Activated CD4-positive, alpha-beta T cell treated with anti-CD3 and anti-CD28 coated beads, Interleukin-2, amount 50 U/mL, for 4 hours (primary cell): ENCODE results near the gene TTC16.

Experiments used
- DNase-seq, 2 experiments: peaks; one replicate each; pipeline ENCODE4 v3.0.0-alpha.2; 2020

The TTC16 gene

DNA sequence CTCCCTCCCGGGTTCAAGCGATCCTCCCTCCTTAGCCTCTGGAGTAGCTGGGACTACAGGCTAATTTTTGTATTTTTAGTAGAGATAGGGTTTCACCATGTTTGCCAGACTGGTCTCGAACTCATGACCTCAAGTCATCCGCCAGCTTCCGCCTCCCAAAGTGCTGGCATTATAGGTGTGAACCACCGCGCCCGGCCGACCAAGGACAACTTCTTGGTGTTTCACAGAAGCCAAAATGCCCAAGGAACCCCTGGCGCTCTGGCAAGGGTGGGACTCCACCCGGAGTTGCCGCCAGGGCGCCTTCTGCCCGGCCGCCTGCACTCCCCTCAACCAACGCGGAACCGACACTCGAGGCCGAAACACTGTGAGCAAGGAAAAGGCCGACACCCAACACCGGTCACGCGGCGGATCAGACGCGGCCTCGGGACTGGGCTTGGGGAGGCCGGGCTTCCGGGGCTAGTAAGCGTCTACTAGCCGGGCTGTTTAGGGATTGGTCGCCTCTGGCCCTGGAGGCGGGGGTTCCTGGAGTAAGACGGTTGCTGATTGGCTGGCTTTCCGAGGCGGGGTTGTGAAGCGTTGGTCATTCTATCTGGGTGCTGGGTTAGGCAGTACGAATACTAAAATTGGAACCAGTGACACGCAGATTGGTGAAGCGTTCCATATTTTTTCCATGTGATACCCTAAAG, 16.8 kb upstream of the TTC16 start:
- peak; percentile 81 for DNase-seq

DNA sequence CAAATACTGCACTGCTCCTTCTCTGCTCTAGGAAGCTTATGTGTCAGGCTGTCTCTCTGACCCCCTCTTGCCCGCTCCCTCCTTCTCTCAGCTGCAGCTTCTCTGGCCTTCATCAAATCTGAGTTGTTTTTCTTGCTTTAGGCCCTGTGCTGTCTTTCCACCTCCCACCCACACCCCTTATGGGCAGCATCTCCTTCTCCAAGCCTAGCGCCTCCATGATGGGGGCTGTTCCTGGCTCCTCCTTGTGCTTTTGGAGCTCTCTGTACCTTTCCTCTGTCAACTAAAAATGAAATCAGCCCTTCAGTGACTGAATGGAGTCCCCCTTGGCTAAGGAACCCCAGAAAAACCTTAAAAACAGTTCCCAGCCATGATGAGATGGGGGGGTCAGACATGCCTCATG, 15.7 kb upstream of the TTC16 start:
- DNase-seq, result no peak

DNA sequence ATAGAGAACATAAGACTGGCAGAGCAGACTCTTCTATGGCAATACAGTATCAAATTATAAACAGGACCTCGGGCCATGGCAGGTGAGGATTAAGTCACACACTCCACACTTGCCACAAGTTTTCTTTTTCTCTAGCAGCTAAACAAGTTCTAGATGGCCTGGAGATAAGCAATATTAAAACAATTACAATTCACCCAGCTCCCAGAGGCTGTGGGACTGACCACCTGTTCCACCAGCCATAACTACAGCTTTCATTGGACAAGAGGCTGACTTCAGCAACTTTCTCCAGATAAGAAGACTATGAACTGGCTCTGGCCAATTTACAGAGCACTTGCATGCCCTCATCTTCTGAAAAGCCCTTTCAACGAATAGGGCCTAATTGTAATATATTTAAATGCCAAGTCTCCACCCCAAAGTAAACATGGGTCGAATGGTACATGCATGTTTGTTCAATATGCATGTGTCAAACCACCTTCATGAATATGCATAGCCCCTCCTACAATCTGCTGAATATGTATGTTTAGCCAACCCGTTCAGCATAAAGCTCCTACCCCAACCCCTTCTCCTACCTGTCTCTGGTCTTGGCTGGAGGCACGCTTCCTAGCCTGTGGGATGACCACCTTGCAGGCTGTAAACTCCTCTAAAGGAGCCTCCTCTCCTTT, 15.2 kb upstream of the TTC16 start:
- DNase-seq, result no peak

DNA sequence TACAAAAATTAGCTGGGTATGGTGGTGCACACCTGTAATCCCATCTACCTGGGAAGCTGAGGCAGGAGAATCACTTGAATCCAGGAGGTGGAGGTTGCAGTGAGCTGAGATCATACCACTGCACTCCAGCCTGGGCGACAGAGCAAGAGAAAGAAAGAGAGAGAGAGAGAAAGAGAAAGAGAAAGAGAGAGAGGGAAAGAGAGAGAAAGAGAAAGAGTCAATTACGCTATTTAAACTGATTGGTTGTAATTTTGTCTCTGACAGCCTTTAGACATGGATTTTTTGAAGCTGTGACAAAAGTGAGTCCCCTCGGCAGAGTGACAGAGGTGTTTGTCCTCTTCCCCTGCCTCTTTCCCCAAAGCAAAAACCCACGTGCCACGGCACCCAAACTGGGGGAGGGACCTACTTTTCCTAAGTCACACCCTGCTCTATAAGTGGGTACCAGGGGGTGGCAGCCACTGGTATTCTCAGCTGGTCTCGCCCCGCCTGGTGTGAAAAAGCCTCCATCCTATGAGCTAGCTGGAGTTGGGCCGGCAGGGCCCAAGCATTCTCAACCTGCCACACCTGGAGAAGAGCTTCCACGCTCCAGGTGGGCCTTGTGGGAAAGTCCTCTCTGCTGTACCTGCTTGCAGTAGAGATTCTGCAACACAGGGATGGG, 12.5 kb upstream of the TTC16 start:
- no peak for DNase-seq

DNA sequence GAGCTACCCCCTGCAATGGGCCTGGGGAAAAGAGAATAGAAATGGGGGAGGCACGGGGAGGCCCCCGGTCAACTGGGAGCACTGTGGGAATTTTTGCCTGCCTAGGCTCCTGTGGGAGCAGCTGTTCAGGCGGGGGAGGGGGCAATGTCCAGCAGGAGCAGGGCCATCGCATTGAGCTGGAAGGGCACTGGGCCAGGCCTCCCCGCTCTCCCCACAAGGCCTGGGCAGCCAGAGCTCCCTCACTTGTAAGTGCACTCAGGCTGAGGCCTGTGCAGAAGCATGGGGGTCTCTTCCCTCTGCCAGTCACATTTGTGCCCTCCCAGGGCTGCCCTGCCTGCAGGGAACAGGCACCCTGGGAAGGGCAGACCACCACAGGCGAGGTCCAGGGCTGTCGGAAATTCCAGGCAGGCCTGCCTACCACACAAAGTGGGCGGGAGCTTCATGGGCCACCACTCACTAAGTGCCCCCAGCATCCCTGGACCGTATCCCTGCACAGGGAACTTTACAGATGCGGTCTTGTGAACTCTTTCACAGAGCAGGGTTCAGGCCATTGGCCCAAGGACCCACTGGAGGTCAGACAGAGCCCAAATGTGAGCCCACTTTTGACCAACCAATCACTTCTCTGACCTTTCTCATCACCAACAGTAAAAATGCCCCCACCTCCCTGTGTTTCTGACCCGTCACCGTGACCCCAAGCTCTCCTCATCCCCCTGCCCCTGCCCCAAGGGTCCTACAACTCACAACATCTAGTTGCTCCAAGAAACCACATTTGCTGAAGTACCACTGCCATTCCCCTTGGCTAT, 10.1 kb upstream of the TTC16 start:
- no peak for DNase-seq

DNA sequence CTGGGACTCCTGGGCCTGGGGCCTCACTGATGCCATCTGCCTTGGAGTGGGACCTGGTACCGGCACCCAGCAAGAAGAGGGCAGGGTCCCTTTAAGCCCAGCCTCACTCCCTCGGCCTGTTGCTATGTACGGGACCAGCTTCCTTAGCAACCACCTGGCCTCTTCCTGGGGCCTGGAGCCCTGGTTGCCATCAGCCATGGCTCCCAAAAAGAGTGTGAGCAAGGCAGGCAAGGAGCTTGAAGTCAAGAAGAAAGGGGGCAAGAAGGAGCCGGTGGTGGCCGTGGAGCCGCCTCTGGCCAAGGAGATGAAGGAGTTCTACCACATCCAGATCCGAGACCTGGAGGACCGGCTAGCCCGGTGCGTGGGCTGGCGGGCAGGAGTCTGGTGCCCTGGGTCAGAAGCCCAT, 9.0 kb upstream of the TTC16 start, which contains the start of gene CFAP157:
CFAP157 (plus strand) TSS at position 153 of the 406 bp plus-strand sequence; CDS start at position 197, 44 bp downstream.
- DNase-seq, result no peak

DNA sequence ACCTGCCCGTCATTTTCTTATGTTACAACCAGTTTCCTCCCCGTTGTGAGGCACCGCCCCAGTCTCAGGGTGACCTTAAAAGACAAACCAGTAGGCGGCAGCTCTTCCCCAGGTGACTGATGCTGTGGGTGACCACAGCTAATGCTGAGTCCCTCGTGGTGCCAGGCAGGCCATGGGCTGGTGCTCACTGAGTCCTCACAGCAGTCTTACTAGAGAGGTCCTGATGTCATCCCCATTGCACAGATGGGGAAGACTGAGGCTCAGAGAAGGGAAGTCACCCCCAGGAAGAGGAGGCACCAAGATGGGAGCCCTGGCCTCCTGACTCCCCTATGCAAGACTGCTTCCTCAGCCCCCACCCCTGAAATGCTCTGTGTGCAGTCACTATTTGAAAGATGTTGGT, 8.1 kb upstream of the TTC16 start:
- DNase-seq, result peak; percentile 13 to 33

DNA sequence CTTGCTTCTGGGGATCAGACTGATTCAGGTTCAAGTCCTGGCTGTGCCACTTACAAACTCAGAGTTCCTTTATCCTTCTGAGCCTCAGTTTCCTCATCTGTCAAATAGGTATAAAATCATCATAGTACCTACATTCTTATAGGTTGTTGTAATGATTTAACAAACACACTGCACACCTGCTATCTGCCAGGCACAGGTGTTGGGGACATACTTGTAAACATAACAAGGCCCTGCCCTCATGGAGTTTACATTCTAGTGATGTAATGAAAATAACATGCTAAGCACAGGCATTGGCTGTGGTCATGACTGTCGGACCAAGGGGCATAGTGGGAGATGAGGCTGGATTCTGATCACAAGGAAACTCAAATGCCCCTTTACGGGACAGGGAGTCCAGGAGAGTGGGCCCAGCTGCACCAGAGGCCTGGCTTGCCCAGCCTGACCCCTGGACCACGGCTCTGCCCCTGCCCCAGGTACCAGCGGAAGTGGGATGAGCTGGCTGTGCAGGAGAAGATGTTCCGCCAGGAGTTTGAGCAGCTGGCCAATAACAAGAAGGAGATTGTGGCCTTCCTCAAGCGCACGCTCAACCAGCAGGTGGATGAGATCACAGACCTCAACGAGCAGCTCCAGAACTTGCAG, 6.8 kb upstream of the TTC16 start:
- DNase-seq, result no peak

DNA sequence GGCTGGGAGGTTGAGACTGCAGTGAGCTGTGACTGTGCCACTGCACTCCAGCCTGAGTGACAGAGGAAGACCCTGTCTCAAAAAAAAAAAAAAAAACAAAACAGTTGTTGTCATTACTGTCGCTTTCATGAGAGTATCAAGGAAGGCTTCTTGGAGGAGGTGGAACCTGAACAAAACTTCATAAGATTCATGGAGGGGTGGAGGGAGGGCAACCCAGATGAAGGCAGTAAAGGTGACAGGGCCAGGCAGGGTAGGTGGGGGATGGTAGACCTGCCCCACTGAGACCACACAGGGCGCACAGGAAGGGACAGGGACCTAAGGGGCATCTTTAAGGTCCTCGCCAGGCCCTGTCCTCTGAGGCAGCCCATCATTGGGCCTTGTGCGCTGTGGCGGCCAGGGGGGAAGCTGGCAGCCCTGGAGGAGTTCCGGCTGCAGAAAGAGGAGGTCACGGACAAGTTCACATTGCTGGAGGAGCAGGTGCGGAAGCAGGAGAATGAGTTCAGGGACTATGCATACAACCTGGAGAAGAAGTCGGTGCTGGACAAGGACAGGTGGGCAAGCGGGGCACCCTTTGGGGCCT, 5.6 kb upstream of the TTC16 start:
- no peak for DNase-seq

DNA sequence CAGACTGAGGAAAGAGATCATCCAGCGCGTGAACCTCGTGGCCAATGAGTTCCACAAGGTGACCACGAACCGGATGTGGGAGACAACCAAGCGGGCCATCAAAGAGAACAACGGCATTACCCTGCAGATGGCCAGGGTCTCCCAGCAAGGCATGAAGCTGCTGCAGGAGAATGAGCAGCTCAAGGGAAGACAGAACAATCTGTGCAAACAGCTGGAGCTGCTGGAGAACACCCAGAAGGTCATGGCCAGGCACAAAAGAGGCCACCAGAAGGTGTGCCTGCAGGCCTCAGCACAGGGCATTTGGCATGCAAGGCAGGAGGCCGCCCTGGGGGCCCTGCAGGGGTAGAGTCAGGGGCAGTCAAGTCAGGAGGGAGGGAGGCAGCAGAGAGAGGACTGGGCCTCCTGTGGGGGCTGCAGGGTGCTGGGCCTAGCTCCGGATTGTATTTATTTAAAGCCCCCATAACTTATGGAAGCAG, 4.6 kb upstream of the TTC16 start:
- no peak for DNase-seq

DNA sequence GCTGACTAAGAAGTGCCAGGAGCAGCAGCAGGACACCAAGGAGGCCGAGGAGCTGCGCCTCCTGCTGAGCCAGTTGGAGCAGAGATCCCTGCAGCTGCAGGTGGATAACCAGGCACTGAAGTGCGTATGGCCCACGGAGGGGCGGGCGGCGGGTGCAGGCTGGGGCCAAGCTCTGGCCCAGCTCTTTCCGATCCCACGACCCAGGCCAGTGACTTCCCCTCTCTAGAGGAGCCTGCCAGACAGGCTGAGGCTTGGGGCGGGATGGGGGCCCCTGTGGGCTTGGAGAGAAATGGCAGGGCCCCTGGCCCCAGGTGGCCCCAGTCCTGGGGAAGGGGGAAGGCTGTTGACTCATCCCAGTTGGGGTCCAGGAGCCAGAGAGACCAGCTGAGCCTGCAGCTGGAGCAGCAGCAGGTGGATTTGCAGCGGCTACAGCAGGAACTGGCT, 4.0 kb upstream of the TTC16 start:
- DNase-seq, result no peak

DNA sequence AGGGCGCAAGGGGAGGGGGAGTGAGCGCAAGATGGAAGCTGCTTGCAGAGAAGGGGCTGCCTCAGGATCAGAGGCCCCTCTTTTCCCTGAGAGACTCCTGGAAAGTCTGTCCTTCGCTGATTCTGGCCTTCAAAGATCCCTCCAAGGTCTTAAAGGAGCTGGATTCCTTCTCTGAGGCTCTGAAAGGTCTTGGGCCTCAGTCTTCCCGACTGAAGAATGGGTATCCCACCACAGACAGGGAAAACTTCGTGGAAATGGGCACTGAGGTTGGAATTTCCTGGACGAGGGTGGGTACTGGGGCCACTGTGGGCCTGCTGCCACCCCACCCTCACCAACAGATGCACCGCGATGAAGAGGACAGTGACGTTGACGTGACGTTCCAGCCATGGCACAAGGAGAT, 3.5 kb upstream of the TTC16 start:
- DNase-seq, result no peak

DNA sequence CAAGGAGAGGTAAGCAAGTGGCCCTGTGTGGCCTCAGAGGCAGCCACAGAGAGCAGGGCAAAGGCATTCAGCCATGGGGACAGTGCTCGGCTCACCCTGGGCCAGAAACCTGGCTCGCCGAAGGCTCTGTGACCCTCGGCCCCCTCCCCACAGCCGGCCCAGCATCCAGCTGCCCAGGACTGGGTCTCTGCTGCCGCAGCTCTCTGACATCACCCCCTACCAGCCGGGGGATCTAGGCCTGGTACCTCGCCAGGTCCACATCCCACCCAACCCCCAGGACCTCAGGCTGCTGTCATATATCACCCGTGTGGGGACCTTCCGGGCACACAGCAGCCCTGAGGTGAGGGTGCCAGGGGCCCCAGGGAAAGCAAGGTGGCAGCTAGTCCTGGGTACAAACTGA, 3.0 kb upstream of the TTC16 start:
- DNase-seq, result no peak

DNA sequence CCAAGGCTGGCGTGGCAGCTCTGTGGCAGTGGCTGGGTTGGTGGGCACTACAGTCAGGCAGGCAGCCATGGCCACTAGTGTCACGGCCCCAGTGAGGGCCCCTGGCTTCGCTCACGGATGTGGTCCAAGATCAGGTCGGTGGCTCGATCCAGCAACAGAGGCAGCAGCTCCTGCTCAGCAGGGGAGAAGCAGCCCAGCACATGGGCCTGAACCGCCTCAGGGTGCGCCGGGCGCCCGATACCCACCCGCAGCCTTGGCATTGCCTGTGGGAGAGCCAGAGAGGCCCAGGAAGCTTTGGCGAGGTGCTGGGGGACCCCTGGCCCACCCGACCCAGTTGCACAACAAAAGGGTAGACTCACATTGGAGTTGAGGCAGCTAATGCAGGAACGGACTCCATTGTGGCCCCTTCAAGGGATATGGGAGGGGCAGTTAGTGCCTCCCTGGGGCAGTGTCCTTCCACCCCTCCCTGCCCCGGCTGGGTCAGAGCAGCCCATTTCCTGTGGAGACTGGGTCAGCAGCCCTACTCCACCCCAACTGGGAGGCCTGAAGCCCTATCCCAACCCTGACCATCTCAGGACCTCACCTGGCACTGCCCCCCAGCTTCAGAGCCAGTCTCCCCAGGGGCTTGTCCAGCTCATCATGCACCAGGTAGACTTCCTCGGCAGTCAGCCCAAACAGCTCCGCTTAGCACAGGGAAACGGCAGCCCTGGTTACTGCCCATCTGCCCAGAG, 1.7 kb upstream of the TTC16 start:
- no peak for DNase-seq

DNA sequence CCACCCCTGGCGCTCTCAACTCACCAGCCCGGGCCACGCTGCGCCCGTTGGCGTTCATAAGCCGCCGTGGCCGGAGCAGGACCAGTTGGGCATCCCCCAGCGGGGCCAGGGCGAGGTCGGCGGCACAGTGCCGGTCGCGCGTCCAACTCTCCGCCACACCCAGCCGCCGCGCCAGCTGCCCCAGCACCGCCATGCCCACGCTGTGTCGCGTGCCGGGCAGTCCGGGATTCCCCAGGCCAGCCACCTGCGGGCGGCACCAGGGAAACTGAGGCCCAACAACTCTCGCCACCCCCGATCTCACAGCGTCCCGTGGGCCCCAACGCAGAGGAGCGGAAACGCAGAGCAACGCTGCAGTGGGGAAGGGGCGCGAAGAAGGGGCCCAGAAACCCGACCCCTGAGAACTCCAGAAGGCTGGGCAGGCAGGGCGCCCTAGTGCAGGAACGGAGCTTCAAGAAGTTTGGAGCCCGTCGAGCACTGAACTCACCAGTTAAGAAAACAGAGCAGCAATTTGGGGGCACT, 869 bp upstream of the TTC16 start:
- no peak for DNase-seq

DNA sequence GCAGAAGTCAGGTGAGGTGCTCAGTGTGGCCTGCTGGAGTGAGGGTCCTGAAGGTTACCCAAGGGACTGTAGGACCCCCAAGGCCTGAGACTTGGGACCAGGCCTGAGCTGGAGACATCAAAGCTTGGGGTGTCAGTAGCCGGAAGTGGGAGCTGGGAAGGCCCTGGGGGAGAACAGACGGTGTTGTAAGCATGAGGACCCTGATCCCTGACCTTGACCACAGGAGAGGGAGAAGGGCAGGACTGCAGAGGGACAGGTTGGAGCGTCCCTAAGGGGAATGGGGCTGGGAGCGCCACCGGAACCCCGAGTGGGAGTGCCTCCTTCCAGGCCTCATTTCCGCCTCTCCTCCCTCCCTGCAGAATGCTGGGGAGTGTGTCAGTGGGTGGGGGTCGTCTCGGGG, 533 bp downstream of the TTC16 start:
- no peak for DNase-seq

DNA sequence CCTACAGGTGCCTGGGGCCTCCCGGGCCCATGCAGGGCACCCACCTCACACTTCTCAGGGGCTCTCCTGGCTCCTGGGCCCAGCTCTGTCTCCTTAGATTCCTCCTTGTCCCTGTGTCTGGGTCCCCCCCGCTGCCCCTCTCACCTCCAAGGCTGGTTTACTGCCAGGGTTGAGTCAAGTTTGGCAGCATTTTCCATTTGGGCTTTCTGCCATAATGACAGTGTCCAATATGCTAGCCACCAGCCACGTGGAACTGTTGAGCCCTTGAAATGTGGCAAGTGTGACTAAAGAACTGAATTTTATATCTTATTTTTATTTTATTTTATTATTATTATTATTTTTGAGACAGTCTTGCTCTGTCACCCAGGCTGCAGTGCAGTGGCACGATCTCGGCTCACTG, 1.9 kb downstream of the TTC16 start:
- DNase-seq, result no peak

DNA sequence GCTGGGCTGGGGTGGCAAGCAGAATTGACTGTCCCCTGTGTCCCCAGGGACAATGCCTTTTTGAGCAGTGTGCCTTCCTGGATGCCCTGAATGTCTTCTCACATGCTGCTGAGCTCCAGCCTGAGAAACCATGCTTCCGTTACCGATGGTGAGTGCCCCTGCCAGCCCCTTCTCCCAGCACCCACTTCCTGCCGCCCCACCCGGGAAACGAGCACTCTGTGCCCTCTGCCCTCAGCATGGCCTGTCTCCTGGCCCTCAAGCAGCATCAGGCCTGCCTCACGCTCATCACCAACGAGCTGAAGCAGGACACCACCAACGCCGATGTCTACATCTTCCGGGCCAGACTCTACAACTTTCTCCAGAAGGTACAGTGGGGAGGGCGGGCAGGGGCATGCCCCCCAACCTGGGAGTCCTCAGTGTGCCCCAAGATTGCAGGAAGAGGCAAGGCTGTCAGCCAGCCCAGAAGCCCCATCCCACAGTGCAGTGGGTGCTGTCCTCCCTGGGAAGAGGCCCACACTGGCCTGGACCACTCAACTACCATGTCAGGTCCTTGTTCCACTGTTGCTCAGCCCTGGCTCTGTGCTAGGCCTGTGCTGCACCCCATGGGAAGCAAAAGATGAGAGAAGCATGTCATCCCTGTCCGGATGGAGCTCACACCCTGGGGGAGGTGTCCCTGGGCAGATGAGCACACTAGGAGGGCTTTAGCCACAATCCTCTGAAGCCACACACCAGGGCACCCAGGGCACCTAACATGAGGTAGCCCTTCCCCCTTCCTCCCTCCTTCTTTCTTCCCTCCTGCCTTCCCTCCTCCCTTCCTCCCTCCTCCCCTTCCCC, 4.4 kb downstream of the TTC16 start:
- DNase-seq, result no peak

DNA sequence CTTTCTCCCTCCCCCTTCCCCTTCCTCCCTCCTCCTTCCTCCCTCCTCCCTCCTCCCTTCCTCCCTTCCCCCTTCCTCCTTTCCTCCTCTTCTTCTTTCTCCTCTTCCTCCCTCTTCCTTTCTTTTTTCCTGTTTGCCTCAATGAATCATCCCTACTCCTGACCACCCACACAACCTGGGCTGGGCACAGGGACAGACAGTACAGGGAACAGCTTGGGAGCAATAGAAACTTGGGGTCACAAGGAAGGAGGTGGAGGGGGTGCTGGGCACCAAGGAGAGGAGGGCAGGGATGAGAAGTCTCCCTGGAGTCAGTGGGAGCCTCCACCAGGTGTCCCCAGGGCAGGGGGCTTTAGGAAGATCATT, 5.0 kb downstream of the TTC16 start:
- DNase-seq, result no peak

DNA sequence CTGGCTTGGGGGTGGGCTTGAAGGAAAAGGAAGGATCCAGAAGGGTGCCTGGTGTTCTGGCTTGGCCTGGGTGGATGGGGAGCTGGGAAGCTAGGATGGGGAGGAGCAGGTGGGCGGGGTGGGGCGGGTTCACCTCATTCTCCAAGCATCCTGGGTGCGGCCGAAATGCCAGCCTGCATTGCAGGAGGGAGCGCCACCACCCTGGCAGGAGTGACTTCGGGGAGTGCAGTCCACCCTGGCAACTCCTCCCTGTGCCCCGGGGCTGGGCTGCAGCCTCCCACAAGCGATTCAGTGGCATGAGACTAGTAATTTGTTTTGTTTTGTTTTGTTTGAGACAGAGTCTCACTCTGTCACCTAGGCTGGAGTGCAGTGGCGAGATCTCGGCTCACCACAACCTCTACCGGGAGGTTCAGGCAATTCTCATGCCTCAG, 5.5 kb downstream of the TTC16 start:
- no peak for DNase-seq
